Measurements from ENCODE around the gene DPP6.
"Not testable (repeated sequence)": the region's sequence is repeated elsewhere in the genome, so short reads cannot be mapped to it uniquely, and the experiment has no call there.

DPP6 gene

DNA sequence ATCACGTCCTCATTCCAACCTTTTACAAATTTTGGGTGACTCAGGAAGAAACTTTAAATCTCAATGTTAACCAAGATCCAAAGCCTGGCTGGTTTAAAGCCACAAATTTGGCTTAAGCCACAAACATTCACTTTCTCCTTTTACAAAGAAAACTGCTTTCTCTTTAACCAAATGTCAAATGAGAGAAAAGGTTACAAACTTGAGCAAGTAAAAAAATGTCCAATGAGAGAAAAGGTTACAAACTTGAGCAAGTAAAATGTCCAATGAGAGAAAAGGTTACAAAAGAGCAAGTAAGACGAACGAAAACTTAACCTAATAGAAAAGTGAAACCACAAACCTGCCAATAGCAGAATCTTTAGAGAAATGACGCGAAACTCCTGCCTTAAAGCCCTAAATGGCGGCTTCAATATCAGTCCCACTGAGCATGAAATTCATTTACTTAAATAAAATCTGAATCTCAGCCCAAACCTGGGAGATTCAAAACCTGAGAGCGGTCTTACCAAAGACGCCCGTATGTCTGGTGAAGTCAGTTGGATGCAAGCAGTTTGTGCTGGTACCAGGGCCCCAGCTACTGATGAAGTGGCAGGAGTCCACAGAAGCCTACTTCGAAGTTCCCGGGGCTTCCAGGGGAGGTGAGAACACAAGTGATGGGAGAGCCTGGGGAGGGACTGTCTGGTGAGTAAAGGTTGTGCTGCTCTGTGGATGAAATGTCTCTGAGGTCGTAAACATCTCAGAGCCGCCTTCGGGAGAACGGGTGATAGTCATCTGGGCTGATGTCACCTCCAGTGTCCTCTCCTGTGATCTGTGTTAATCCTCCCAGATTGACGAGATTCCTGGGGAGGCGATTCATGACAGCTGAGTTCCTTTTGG is 876.2 kb downstream of the DPP6 start:
- peak; percentile 95 for DNase-seq (ENCODE audit: low read depth)

DNA sequence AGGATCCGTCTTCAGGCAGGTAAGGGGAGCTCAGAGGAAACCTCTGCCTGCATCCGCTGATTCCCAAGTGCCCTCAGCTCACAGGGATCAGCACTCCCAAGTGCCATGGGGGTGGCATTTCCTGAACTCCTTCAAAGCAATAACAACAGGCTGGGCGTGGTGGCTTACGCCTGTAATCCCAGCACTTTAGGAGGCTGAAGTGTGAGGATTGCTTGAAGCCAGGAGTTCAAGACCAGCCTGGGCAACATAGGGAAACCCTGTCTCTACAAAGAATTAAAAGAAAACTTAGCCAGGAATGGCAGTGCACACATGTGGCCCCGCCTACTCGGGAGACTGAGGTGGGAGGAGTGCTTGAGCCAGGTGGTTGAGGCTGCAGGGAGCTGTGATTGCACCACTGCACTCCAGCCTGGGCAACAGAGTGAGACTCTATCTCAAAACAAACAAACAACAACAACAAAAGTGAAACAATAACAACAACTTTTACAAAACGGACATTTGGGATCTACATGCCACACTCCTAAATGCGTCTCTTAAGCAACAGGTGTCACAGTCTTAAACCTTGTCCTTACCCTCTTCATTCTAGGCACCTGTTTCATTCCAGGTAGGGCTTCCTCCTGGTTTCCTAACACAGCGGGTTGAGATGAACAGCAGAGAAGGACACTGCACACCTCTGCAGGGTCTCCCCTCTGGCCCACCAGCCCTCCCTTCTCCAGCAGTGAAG is 877.0 kb downstream of the DPP6 start:
- DNase-seq (ENCODE audit: low read depth): no peak

DNA sequence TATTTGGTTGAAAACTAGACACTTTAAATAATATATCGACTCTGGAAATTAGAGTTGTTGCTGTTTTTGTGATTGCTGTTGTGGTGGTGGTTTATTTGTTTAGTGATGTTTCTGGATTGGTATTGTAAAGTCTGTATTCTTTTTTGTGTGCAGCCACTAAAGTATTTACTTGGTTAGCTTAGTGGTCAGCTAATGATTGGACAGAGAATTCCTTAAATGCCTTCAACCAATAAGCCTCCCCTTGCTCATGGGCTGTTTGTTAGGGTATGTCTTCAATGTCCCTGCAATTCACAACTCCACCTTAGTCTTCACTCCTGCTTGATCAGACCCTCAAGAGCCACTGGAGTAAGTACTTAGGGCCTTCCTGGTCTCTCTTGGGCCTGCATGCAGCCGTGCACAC is 879.7 kb downstream of the DPP6 start:
- DNase-seq (ENCODE audit: low read depth): peak; percentile 40

DNA sequence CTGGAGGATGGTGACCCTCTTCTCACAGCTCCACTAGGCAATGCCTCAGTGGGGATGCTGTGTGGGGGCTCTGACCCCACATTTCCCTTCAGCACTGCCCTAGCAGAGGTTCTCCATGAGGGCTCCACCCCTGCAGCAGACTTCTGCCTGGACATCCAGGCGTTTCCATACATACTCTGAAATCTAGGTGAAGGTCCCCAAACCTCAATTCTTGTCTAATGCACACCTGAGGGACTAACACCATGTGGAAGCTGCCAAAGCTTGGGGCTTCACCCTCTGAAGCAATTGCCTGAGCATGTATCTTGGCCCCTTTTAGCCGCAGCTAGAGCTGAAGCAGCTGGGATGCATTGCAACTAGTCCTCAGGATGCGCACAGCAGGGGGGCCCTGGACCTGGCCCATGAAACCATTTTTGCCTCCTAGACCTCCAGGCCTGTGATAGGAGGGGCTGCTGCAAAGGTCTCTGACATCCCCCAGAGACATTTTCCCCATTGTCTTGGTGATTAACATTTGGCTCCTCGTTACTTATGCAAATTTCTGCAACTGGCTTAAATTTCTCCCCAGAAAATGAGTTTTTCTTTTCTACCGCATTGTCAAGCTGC is 882.3 kb downstream of the DPP6 start:
- DNase-seq (ENCODE audit: low read depth): not testable (repeated sequence)

- no peak for DNase-seq (ENCODE audit: low read depth)
Measured at GRCh38 chr7:154937837-154938236, 885.6 kb downstream of the DPP6 start.

- no peak for DNase-seq (ENCODE audit: low read depth)
Measured at GRCh38 chr7:154942691-154943090, 890.5 kb downstream of the DPP6 start.

Data from EH (cell line).